GM19099 (cell line): ENCODE measurements around the gene RANBP3.

Experiments
- POLR2A ChIP-seq: IDR thresholded peaks from 3 replicates; pipeline ENCODE4 v1.6.1; 2011; ENCODE audit warnings: low read depth; ENCODE audit not compliant: insufficient read length; ENCODE audit errors: extremely low read depth

Gene RANBP3

DNA sequence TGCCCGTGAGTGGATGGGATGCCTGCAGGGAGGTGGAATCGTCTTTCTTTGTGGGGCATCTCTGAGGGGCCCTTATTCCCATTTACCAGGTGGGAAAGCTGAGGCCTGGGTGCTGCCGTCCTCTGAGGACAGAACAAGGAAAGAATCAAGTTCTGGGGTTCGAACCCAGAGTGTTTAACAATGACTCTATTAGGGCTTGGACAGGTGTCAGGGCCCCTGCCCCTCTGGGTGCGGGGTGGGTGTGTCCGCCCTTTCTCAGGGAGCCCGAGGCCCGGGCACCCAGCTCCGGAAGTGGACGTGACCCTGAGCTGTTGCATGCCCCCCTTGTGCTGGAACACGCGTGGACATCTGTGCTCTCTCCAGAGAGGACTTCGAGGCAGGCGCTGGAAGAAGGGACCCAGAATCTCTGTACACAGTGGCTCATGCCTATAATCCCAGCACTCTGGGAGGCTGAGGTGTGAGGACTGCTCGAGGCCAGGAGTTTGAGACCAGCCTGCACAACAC is 85.1 kb downstream of the RANBP3 start:
- no peak for TF ChIP-seq POLR2A

DNA sequence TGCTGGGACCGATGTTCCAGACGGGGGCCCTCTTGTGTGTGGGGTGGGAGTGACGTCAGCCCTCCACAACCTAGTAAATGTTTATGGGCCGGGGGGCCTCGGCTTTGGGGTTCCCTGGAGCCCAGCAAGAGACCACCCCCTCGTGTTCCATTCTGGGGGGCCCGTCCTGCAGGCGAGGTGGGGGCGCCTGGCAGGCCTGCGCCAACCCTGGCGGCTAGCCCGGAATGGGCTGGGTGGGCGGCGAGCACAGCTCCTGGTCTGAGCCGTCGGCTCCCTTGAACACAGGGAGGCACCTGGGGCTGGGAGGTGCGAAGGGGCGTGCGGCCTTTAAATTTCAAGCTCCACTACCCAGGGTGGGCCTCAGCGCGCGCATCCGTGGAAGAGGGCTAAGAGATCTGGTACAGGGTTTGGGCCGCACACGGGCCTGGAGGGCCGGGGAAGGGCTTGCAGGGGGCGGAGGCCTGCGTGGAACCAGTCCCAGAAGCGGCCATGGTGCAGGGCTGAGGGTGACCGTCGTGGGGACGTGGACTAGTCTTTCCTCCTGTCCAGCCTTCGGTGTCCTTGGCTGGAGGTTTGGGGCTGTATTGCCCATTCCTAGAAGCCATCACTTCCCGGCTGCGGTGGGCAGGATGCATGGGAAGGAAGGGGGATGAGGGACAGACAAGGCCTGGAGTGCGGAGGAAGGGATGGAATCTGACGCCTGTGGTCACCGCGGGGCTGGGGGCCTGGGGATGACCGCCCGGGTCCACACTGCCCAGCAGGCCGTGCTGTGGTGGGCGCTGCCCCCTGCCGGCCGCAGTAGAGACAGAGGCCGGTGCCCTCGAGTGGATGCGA is 85.8 kb downstream of the RANBP3 start:
- no peak for TF ChIP-seq POLR2A

DNA sequence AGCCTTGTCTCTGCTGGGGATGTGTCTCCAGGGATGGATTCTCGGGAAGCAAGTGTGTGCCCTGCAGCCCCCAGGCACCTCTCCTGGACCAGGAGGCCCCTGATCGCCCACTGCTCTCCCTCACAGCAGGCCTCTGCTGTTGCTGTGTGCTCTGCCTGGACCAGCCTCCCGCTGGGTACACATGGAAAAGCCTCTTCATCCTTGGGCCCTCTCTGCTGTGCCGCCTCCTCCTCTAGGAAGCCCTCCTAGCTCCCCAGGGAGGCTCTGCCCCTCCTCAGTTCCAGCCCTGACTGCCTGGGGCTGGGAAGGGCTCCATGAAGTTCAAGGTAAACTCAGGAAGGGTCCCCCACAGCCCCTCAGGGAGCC is 86.4 kb downstream of the RANBP3 start:
- TF ChIP-seq POLR2A = no peak

DNA sequence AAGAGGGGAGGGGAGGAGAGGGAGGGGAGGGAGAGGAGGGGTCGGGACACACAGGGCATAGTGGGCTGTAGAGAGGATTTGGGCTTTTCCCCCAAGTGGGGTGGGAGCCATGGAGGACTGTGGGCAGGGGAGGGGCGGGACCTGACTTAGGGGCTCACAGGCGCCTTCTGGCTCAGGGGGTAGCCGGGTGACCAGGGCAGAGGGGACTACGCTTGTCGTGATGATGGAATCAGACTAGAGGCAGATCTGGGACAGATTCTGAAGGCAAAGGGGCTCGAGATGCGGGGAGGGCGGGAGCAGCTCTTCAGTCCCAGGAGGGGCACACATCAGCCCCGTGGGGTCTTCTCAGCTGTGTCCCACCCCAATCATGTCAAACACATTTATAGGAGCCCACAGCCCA is 87.8 kb downstream of the RANBP3 start:
- no peak for TF ChIP-seq POLR2A

DNA sequence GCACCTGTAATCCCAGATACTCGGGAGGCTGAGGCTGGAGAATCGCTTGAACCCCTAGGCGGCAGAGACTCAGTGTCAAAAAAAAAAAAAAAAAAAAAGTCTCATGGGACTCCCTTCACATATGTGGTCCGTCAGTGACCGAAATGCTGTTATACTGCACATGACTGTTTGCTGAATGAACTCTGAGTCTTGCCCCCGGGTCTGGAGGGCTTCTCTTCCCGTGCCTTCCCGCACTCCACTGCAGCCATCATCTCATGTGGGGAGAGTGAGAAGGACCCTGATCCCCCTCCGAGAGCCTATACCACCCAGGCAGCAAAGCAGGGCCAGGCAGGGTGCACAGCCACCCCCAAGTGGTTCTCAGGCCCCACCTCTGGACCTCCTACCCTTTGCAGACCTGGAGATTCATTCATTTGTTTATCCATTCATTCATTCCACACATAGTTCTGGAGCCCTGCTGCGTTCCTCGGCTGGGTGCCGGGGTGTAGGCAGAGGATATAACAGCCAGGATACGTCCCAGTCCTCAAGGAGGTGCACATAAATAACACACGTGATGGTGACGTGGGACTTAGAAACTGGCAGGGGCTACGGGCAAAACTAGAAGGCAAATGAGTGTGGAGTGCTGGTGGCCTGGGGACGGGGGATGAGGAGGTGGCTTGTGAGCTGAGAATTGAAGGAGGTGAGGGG is 88.5 kb downstream of the RANBP3 start:
- no peak for TF ChIP-seq POLR2A

DNA sequence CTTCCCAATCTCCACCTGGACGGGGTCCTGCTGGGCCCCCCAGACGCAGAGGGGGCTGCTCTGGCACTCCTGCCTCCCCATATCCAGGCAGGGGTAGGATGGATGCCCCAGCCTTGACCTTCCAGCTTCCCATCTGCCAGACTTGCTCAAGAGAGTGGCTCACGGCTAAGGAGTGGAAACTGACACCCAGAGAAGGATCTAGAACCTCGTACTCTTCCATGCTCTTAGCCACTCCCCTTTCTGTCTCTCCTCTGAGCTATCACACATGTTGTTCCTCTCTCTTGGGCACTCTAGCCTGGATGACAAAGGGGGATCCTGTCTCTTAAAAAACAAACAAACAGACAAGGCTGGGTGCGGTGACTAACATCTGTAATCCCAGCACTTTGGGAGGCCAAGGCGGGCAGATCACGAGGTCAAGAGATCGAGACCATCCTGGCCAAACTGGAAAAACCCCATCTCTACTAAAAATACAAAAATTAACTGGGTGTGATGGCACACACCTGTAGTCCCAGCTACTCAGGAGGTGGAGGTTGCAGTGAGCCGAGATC is 95.4 kb downstream of the RANBP3 start:
- TF ChIP-seq POLR2A = no peak

DNA sequence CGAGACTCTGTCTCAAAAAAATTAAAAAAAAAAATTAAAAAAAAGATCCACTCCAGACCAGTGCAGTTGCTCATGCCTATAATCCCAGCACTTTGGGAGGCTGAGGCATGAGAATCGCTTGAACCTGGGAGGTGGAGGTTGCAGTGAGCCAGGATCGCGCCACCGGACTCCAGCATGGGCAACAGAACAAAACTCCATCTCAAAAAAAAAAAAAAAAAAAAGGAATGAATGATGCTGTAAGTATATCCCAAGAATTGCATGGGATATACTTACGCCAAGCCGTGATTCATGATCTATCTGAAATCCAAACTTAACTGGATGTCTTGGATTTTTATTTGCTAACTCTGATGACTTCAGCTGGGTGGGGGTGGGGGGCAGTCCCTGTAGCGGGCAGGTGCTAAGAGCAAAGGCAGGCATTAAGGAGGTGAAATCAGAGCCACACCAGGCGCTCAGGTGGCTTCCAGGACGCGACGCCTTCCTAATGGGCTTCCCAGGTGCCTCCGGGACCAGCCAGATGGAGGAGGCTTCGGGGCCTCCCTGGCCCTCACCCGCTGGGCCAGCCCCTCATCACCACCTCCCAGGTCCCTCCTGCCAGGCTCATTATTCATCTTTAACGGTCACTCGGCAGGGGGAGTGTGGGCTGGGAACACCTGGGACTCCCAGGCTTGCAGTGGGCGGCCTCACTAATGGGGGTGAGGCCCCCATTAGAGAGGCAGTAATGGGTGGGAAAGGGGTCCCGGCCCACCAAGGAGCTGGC is 96.2 kb downstream of the RANBP3 start:
- no peak for TF ChIP-seq POLR2A

DNA sequence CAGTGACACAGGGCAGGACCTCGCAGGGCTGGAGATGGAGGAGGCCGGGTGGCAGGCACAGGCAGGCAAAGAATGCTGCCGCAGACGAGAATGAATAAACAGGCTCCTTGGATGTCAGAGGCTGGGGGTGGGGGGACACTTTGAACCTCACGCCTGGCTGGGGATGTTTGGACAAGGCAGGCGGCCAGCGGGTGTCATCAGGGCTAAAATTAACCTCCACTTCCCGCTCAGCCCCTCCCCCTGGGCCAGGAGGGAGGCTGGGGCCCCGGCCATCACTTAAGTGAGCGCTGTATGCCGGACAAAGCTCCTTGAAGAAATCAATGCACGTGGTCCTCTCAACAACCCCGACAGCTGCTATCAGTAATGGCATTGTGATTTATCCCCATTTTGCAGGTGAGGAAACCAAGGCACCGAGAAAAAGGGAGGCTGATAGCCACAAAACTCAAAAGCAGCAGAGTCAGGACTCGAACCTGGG is 97.3 kb downstream of the RANBP3 start:
- TF ChIP-seq POLR2A = no peak

DNA sequence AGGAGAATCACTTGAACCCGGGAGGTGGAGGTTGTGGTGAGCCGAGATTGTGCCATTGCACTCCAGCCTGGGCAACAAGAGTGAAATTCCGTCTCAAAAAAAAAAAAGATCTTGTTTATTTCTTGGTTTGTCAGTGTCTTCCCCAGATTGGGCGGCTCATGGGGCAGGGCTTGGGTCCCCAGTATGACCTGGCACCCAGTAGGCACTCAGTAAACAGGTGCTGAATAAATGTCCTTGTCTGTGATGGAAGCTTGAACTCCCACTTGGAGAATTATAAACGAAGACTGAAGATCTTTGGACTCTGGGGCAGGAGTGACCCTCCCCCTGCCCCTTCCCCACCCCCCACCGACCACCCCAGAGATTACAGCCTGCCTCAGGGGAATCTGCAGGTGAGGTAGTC is 97.7 kb downstream of the RANBP3 start:
- TF ChIP-seq POLR2A = no peak

DNA sequence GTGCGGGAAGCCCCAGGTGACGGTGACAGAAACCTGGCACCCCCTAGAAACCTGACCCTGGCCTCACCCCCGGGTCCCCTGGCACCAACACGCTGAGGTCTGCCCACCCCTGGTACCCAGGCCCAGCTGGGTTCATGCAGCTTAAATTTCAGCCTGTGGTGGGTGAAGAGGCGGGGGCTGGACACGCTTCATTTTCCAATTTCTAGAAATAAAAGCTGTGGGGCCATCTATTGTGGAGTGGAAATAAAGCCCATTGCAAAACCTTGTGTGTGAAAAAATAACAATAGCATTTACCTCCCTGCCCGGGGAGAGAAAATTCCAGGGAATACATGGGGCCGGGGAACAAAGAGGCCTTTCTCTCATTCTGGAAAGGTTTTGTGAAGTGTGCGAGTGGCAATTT is 100.1 kb downstream of the RANBP3 start:
- no peak for TF ChIP-seq POLR2A

DNA sequence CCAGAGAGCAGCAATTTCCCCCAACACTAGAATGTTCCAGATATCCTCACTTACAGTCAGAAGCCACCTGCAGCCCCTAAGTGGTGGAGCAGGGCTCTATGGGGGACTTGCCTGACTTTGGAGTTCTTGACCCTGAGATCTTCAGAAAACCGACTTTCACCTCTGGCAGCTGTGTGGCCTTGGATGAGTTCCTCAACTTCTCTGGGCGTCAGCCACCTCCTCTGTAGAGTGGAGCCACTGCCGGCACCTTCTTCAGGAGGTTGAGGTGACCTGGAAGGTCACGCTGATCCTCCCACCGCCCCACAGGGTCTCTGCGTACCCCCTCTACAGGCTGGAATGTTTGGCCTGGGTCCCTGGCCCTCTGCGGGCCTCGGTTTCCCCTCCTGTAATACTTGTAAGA is 100.5 kb downstream of the RANBP3 start:
- TF ChIP-seq POLR2A = no peak

DNA sequence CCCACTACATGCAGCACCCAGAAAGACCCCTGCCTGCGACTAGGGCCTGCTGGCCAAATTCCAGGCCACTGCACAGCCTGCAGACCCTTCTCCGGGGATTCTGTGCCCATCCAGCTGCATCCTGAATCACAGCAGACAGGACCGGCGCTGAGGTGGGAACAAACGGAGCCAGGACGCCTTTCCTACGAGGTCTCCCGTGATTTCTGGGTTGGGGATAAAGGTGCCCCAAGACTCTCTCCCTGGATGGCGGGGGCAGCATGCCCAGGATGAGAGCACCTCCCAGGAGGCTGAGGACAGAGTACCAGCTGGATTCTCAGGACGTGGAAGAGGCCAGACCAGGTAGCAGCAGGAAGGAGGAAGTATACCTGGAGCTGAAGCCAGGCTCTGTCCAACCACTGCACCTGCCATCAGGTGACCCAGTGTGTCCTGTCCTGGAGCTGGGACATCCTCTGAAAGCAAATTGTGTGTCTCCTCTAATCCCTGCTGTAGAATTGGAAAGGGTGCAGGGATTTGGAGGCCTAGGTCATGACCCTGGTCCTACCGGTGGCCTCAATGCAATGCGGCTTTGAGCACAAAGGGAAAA is 104.2 kb downstream of the RANBP3 start:
- TF ChIP-seq POLR2A = no peak

DNA sequence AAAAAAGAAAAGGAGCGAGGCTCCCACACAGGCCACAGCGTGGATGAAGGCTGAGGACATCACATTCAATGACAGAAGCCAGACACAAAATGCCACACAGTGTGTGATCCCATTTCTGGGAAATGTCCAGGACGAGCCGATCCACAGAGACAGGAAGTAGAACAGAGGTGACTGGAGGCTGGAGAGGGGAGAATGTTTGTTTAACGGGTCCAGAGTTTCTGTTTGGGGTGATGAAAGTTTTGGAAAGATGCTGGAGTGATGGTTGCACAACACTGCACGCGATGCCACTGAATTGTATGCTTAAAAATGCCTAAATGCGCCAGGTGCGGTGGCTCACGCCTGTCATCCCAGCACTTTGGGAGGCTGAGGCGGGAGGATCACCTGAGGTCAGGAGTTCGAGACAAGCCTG is 107.0 kb downstream of the RANBP3 start:
- TF ChIP-seq POLR2A = no peak

DNA sequence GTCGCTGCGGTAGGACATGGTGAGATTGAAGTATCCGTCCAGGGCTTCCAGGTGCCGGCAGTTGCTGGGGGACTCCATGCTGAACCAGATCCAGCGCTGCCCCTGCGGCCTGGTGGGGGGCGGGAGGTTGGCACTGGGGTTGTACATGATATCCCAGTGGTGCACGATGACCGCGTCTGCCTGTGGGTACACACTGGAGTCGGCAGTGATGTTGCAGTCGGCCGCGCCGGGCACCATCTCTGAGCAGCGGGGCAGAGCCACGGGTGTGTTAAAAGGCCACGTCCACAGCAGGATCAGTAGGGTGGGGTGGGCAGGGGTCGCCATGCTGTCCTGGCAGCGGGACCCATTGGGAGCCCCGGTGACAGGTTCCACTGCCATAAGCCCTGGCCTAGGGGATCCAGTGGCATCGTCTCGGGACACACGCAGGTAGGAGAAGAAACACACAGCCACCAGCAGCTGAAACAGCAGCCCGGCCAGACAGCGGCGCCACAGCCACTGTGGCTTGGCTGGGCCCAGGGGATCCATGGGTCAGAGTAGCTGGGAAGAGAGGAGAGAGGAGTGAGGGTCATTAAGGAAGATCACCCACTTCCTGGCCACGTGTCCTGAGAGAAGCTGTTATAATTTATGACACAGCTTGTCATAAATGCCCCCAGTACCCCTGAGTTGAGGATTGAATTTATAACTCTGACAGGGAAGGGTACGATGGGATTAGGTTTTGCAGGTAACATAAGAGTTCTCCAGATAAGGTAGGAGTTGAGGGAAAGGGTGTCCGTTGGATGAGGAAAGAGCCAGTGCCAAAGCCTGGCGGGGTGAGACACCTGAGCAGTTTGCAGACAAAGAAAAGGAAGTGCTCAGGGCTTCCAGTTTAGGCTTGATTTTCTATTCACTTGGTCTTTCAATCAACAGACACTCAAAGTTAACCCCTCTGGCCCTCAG is 110.5 kb downstream of the RANBP3 start:
- no peak for TF ChIP-seq POLR2A
